Progenitor cell of endocrine pancreas (in vitro differentiated cells): ENCODE measurements around the gene BTRC. TPM values are rescaled to one million over a fixed set of nuclear protein-coding genes. Genes with fewer than 3 reads are reported as not detected.
A peak's percentile ranks its signal among the peaks of the same experiment; 100 is the strongest.

Experiments used
- DNase-seq: peaks from one replicate; pipeline ENCODE4 v3.0.0; 2021; ENCODE audit warnings: low spot score; ENCODE audit not compliant: unreplicated experiment
- H3K27ac Mint-ChIP-seq: 2 replicates; pipeline ENCODE4 v1.8.0; 2021; ENCODE audit warnings: mild to moderate bottlenecking, moderate library complexity, mixed read lengths
- H3K27me3 Mint-ChIP-seq: 2 replicates; pipeline ENCODE4 v1.8.0; 2021; ENCODE audit warnings: mixed read lengths
- H3K36me3 Mint-ChIP-seq: 2 replicates; pipeline ENCODE4 v1.8.0; 2022; ENCODE audit warnings: mixed read lengths; ENCODE audit not compliant: insufficient read depth
- H3K4me1 Mint-ChIP-seq: 2 replicates; pipeline ENCODE4 v1.8.0; 2021; ENCODE audit warnings: low read depth, mixed read lengths
- H3K4me3 Mint-ChIP-seq: 2 replicates; pipeline ENCODE4 v1.8.0; 2021; ENCODE audit warnings: low read depth, mild to moderate bottlenecking, moderate library complexity, mixed read lengths
- H3K9me3 Mint-ChIP-seq: 2 replicates; pipeline ENCODE4 v1.8.0; 2021; ENCODE audit warnings: low read depth, mixed read lengths
- CTCF ChIP-seq: fragments of 200-600 bp; sonication (generic); IDR thresholded peaks from one replicate; pipeline ENCODE4 v1.5.0; 2021; ENCODE audit warnings: antibody characterized with exemption, mild to moderate bottlenecking; ENCODE audit not compliant: unreplicated experiment
- total RNA-seq: library from RNA; stranded (reverse); gene quantifications from 2 replicates; pipeline ENCODE4 v1.2.1, GENCODE V29; 2021

Gene BTRC
- total RNA-seq, 1 donor from 2014 or later = 46.5 TPM

DNA sequence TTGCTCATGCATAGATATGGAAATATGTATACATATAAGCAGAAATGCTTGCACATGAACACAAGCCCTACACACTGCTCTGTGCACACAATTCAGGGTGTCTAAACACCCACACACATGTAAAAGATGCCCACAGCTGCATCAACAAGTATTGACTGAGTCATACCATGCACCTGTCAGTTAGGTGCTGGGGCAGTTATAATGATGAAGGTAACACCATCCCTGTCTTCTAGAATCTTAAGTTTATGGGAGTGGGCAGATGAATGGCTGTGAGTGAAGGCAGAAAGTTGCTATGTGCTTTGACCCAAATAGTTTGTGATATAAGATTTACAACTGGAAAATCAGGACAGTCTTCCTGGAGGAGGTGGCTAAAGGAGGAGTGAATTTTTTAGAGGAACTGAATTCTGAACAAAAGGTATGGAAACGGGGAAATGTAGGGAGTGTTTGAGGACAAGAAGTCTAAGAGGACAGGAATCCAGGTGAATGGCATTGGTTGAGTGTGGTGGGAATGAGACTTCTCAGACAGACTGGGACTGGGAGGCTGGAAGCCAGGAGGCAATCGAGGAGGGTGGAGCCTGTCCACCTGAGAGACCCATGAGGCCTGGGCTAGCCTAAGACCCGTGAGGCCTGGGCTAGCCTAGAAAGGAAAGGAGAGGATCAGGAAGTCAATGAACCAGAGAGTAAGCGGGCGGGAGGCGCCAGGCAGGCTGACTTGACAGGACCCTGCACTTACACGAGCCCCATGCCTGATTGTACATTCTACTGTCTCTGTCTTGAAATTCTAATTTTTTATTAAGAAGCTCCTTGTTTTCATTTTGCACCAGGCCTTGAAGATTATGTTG lies 213.4 kb downstream of the BTRC start:
- Mint-ChIP-seq H3K9me3 (no peaks in the 10 kb centered on the region), H3K36me3 (no peaks in the 10 kb centered on the region), H3K4me1 (peaks cover 13% of the 10 kb centered on the region), H3K4me3 (no peak overlapping the region), H3K27me3 (peaks cover 82% of the 10 kb centered on the region), H3K27ac (no peak overlapping the region)
- no peak for TF ChIP-seq CTCF
- DNase-seq = no peak

GRCh38 chr10:101568054-101568745 lies 214.2 kb downstream of the BTRC start:
- H3K4me1 Mint-ChIP-seq = peaks cover 13% of the 10 kb centered on the region
- H3K27ac Mint-ChIP-seq = peak overlapping the region; percentile 56
- H3K9me3 Mint-ChIP-seq = peaks cover 3% of the 10 kb centered on the region
- TF ChIP-seq CTCF = no peak
- peaks cover 84% of the 10 kb centered on the region for H3K27me3 Mint-ChIP-seq
- H3K4me3 Mint-ChIP-seq = peak overlapping the region; percentile 26
- H3K36me3 Mint-ChIP-seq = no peaks in the 10 kb centered on the region
- DNase-seq = no peak

DNA sequence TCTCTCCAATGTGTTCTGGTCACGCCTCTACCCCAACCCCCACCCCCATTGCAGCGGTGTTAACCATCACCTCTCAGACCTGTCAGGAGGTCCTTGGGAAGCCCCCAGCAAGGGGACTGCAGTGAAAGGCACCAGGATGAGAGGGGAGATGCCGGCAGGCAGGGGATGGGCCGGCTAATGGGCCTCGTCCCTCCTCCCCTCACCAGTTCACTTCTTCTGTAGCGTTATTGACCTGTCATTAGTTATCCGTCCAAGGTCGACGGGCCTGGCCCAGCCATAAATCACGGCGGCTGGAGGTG lies 215.3 kb downstream of the BTRC start:
- DNase-seq = no peak
- H3K27ac Mint-ChIP-seq = no peak overlapping the region
- H3K36me3 Mint-ChIP-seq = no peaks in the 10 kb centered on the region
- H3K9me3 Mint-ChIP-seq = peaks cover 3% of the 10 kb centered on the region
- H3K4me3 Mint-ChIP-seq = peak overlapping the region; percentile 71
- H3K27me3 Mint-ChIP-seq = peaks cover 74% of the 10 kb centered on the region
- H3K4me1 Mint-ChIP-seq = peaks cover 13% of the 10 kb centered on the region
- TF ChIP-seq CTCF = no peak

- Mint-ChIP-seq H3K27ac (peak overlapping the region; percentile 45), H3K4me3 (peak overlapping the region; percentile 71), H3K36me3 (no peaks in the 10 kb centered on the region), H3K4me1 (peaks cover 13% of the 10 kb centered on the region), H3K27me3 (peaks cover 72% of the 10 kb centered on the region), H3K9me3 (peaks cover 3% of the 10 kb centered on the region)
- peak; percentile 91 for TF ChIP-seq CTCF
- DNase-seq = peak; percentile 76
Measured at GRCh38 chr10:101569622-101570427, 215.9 kb downstream of the BTRC start.
